ENCODE measurements around the gene GLB1L3. TPM values are rescaled to one million over a fixed set of nuclear protein-coding genes. Genes with fewer than 3 reads are reported as not detected.

The GLB1L3 gene
- total RNA-seq, 1 donor from 2014 or later: not detected

- Mint-ChIP-seq H3K4me3 (no peak overlapping the region), H3K27me3 (ENCODE audit: insufficient read depth, low read depth) (peaks cover 6% of the 10 kb centered on the region), H3K4me1 (no peaks in the 10 kb centered on the region), H3K27ac (no peak overlapping the region), H3K9me3 (no peaks in the 10 kb centered on the region), H3K36me3 (peaks cover 12% of the 10 kb centered on the region)
- H3K79me2 ChIP-seq (ENCODE audit: low read depth): no peaks in the 10 kb centered on the region
- H3K4me2 ChIP-seq: no peak overlapping the region
- H2AFZ ChIP-seq (replicated peaks): no peak overlapping the region
- H3K4me3 ChIP-seq: no peak overlapping the region
- no peaks in the 10 kb centered on the region for H3K4me1 ChIP-seq
- no peak overlapping the region for H3K9ac ChIP-seq
- H3K9me3 ChIP-seq (ENCODE audit: low read depth): no peaks in the 10 kb centered on the region
- H3F3A ChIP-seq (ENCODE audit: low read depth): no peaks in the 10 kb centered on the region
- TF ChIP-seq CTCF (IDR thresholded peaks at IDR 0.05): no peak
- no peak for TF ChIP-seq EZH2phosphoT487 (IDR thresholded peaks at IDR 0.05)
- TF ChIP-seq EZH2 (IDR thresholded peaks at IDR 0.05): no peak
- H3K36me3 ChIP-seq: no peaks in the 10 kb centered on the region
- H4K20me1 ChIP-seq (ENCODE audit: low read depth): no peaks in the 10 kb centered on the region
- DNase-seq (ENCODE audit: low spot score): no peak
- H3K27ac ChIP-seq: no peak overlapping the region
- H3K27me3 ChIP-seq: no peaks in the 10 kb centered on the region
These were observed 70.2 kb downstream of the GLB1L3 start for GRCh38 chr11:134346101-134346975.

- Histone ChIP-seq H3K27me3 (no peaks in the 10 kb centered on the region), H3K4me2 (no peak overlapping the region), H3K27ac (no peak overlapping the region), H3K4me3 (no peak overlapping the region), H2AFZ (replicated peaks) (no peak overlapping the region), H4K20me1 (ENCODE audit: low read depth) (no peaks in the 10 kb centered on the region), H3K36me3 (no peaks in the 10 kb centered on the region), H3K9ac (no peak overlapping the region), H3K9me3 (ENCODE audit: low read depth) (no peaks in the 10 kb centered on the region), H3K4me1 (no peaks in the 10 kb centered on the region), H3K79me2 (ENCODE audit: low read depth) (no peaks in the 10 kb centered on the region), H3F3A (ENCODE audit: low read depth) (no peaks in the 10 kb centered on the region)
- H3K27me3 Mint-ChIP-seq (ENCODE audit: insufficient read depth, low read depth): peaks cover 4% of the 10 kb centered on the region
- no peak for DNase-seq (ENCODE audit: low spot score)
- H3K4me3 Mint-ChIP-seq: no peak overlapping the region
- TF ChIP-seq EZH2phosphoT487 (IDR thresholded peaks at IDR 0.05): no peak
- no peak for TF ChIP-seq CTCF (IDR thresholded peaks at IDR 0.05)
- no peak for TF ChIP-seq EZH2 (IDR thresholded peaks at IDR 0.05)
- H3K4me1 Mint-ChIP-seq: no peaks in the 10 kb centered on the region
- no peak overlapping the region for H3K27ac Mint-ChIP-seq
- no peaks in the 10 kb centered on the region for H3K9me3 Mint-ChIP-seq
- H3K36me3 Mint-ChIP-seq: peaks cover 12% of the 10 kb centered on the region
These were observed 70.8 kb downstream of the GLB1L3 start for GRCh38 chr11:134346976-134347350.

GRCh38 chr11:134347441-134347840 is 71.3 kb downstream of the GLB1L3 start:
- Mint-ChIP-seq H3K9me3 (no peaks in the 10 kb centered on the region), H3K27me3 (ENCODE audit: insufficient read depth, low read depth) (peaks cover 4% of the 10 kb centered on the region), H3K4me3 (no peak overlapping the region), H3K27ac (no peak overlapping the region), H3K36me3 (peaks cover 12% of the 10 kb centered on the region), H3K4me1 (no peaks in the 10 kb centered on the region)
- H3K9ac ChIP-seq: no peak overlapping the region
- H3K4me1 ChIP-seq: no peaks in the 10 kb centered on the region
- no peaks in the 10 kb centered on the region for H3K36me3 ChIP-seq
- H3K27me3 ChIP-seq: no peaks in the 10 kb centered on the region
- H3K27ac ChIP-seq: no peak overlapping the region
- no peak for DNase-seq (ENCODE audit: low spot score)
- H3K4me3 ChIP-seq: no peak overlapping the region
- H2AFZ ChIP-seq (replicated peaks): no peak overlapping the region
- H3K9me3 ChIP-seq (ENCODE audit: low read depth): no peaks in the 10 kb centered on the region
- no peaks in the 10 kb centered on the region for H3K79me2 ChIP-seq (ENCODE audit: low read depth)
- no peaks in the 10 kb centered on the region for H3F3A ChIP-seq (ENCODE audit: low read depth)
- H4K20me1 ChIP-seq (ENCODE audit: low read depth): no peaks in the 10 kb centered on the region
- H3K4me2 ChIP-seq: no peak overlapping the region
- TF ChIP-seq CTCF (IDR thresholded peaks at IDR 0.05) (no peak), EZH2 (IDR thresholded peaks at IDR 0.05) (no peak), EZH2phosphoT487 (IDR thresholded peaks at IDR 0.05) (no peak)

Data from neural progenitor cell (in vitro differentiated cells).